Activated CD4-positive, alpha-beta T cell treated with anti-CD3 and anti-CD28 coated beads, Interleukin-2, amount 10 ng/mL, durations not matched to agents 7 days and 5 days (primary cell): ENCODE measurements around the gene FARP1. TPM values are rescaled to one million over a fixed set of nuclear protein-coding genes. Genes with fewer than 3 reads are reported as not detected.
A peak's percentile ranks its signal among the peaks of the same experiment; 100 is the strongest.

ENCODE experiments used
- CTCF ChIA-PET: fragments of 350-600 bp; sonication (Branson Sonifier 250); formaldehyde crosslinking; loops from one replicate; lab custom pipeline; 2021; ENCODE audit warnings: antibody characterized with exemption; lab: Charles Lee
- POLR2A ChIA-PET: fragments of 350-600 bp; sonication (Branson Sonifier 250); formaldehyde crosslinking; loops from one replicate; lab custom pipeline; 2021; ENCODE audit warnings: antibody characterized with exemption; lab: Charles Lee
- DNase-seq: peaks from one replicate; pipeline ENCODE4 v3.0.0-alpha.2; 2020
- H3K27ac Mint-ChIP-seq: one replicate; pipeline ENCODE4 v1.8.0; 2021; ENCODE audit warnings: mild to moderate bottlenecking, moderate library complexity, mixed read lengths
- H3K27me3 Mint-ChIP-seq: one replicate; pipeline ENCODE4 v1.8.0; 2021; ENCODE audit warnings: mixed read lengths
- H3K36me3 Mint-ChIP-seq: one replicate; pipeline ENCODE4 v1.8.0; 2021; ENCODE audit warnings: low read depth, mixed read lengths
- H3K4me1 Mint-ChIP-seq: one replicate; pipeline ENCODE4 v1.8.0; 2021; ENCODE audit warnings: mixed read lengths
- H3K4me3 Mint-ChIP-seq: one replicate; pipeline ENCODE4 v1.8.0; 2021; ENCODE audit warnings: mild to moderate bottlenecking, moderate library complexity, mixed read lengths
- H3K9me3 Mint-ChIP-seq: one replicate; pipeline ENCODE4 v1.8.0; 2021; ENCODE audit warnings: mixed read lengths
- microRNA-seq: library from miRNA; unstranded; fragments of <30 nt; microRNA quantifications from one replicate; pipeline ENCODE4 v1.2.0, GENCODE V29; 2021; ENCODE audit warnings: borderline microRNAs expressed, borderline replicate concordance
- total RNA-seq, 2 experiments: library from RNA; stranded (reverse); gene quantifications; one replicate each; pipeline ENCODE4 v1.2.3, GENCODE V29; 2021

Gene FARP1
- total RNA-seq, 2 experiments from 2014 or later, result 0.67 to 1.0 TPM

DNA sequence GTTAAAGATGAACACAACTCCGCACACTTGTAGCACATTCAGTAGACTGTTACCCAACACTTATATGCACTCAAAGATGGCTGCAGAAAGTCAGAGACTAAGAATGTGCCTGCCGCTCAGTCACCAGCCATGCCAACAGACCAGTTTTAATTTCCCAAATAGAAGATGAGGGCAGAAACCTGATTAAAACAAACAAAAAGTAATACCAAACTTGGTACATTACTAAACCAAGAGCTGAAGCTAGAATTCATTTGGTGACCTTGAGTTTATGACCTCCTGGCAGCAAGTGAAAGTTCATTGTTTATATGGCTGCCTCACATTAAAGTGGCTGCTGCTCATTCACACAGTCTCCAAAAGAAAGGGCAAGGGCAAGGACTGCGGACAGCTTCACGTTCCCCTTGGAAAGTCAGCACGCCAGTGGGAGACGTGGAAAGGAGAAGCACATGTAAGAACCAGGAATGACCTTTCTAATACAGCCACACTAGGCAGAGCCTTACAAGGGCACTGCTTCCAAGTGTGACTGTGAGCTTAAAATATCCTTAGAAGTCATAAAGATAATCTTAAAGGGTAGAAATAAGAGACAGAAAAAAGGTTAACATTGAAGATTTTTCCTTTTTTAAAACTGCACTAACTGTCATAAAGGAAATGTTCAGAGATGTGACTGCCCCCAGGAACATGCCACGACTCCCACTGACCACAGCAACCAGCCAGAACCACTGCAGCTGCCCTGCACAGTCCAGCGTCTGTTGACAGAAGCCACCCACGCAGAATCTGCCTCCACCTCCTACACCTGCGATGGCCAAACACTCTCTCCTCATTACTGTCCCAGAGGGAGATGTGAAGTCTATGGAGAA is 360.5 kb downstream of the FARP1 start:
- Mint-ChIP-seq H3K27me3 (no peaks in the 10 kb centered on the region), H3K4me1 (peaks cover 68% of the 10 kb centered on the region)

DNA sequence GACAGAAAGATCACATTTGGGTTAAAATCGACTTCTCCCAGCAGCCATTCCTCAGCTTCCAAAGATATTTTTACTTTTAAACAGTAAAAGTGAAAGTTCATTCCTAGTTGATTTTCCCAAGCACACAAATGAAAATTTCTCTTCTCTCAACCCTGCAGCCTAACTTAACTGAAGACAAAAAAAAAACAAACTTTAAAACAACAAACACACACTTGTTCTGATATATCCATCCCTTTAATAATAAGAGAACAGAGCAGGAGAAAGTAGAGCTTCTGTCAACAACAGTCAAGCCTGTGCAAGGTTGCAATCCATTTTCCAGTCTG is 361.1 kb downstream of the FARP1 start:
- ChIA-PET CTCF (interaction anchor here (0.6 to 2.3 kb wide), 5 partner anchors 8 to 42 kb away, joined by 3 to 7 read pairs (median 5); no protein-coding TSS in a partner anchor), POLR2A (interaction anchor here (0.6 kb wide), 2 partner anchors 478 to 777 kb away, joined by 3 to 6 read pairs; no protein-coding TSS in a partner anchor)
- Mint-ChIP-seq H3K27ac (peak overlapping the region; percentile 52), H3K4me3 (no peak overlapping the region), H3K36me3 (peaks cover 35% of the 10 kb centered on the region), H3K27me3 (no peaks in the 10 kb centered on the region), H3K4me1 (peaks cover 73% of the 10 kb centered on the region), H3K9me3 (no peaks in the 10 kb centered on the region)
- DNase-seq, result no peak

More for the DNA sequence above, 360.5 kb downstream of the FARP1 start:
- CTCF ChIA-PET, result interaction anchor here (2.1 to 2.3 kb wide), 2 partner anchors 13 to 17 kb away, joined by 7 read pairs; no protein-coding TSS in a partner anchor
- POLR2A ChIA-PET, result interaction anchor here (0.6 kb wide), 1 partner anchor 777 kb away, joined by 6 read pairs; no protein-coding TSS in a partner anchor
- DNase-seq, result no peak
- no peak overlapping the region for H3K4me3 Mint-ChIP-seq
- H3K36me3 Mint-ChIP-seq, result peaks cover 37% of the 10 kb centered on the region
- H3K9me3 Mint-ChIP-seq, result no peaks in the 10 kb centered on the region
- no peak overlapping the region for H3K27ac Mint-ChIP-seq

DNA sequence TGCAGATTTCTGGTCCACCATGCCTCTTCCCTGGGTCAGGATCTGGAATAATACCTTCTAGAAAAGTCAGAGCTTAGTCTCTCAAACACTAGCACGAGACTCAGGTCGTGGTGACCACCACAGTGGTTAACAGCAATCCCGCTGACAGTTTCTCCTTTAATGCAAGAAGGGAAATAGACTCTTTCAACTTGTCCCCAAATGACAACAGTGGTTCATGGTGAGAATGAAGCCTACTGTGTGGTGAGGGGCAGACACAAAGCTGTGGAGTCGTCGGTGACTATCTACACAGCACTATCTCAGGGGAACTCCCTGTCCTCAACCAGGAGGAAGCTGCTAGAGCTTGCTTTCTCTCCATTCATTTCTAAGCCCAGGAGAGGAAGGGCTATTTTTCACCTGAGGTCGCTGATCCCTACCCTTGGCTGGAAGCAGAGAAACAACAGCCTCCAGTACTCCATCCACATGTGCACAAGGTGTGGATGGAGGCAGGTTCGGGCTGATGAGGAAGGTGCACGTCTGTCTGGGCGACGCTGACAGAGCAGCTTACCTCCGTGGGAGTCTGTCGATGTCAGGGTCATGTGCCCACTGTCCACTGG is 361.6 kb downstream of the FARP1 start:
- POLR2A ChIA-PET, result interaction anchor here (0.6 kb wide), 2 partner anchors 477 to 776 kb away, joined by 3 to 6 read pairs; no protein-coding TSS in a partner anchor

More for the DNA sequence above, 361.6 kb downstream of the FARP1 start:
- Mint-ChIP-seq H3K36me3 (peaks cover 34% of the 10 kb centered on the region), H3K4me3 (no peak overlapping the region), H3K9me3 (no peaks in the 10 kb centered on the region), H3K27me3 (no peaks in the 10 kb centered on the region), H3K27ac (peak overlapping the region; percentile 52), H3K4me1 (peaks cover 77% of the 10 kb centered on the region)
- CTCF ChIA-PET, result interaction anchor here (0.6 to 2.3 kb wide), 6 partner anchors 9 to 1101 kb away, joined by 3 to 7 read pairs (median 4); no protein-coding TSS in a partner anchor
- DNase-seq, result no peak

Small RNAs within 50 kb of the gene (microRNA-seq; reads per million reads assigned to microRNA genes)
- not detected for gene MIR3170

Other genes with a start within 250 kb of the FARP1 start
- gene IPO5, start 189.4 kb upstream of the FARP1 start, total RNA-seq, result 100 to 1,000 TPM in 1 of 2 experiments, 10 to 100 TPM in 1; 96.9 to 117 TPM
- not detected for gene RNF113B, start 34.2 kb downstream of the FARP1 start, total RNA-seq